H1 (cell line): ENCODE data around the gene ADAMTS9. TPM values are rescaled to one million over a fixed set of nuclear protein-coding genes. Genes with fewer than 3 reads are reported as not detected.

Experiments
- CTCF ChIA-PET: fragments of 300-600 bp; sonication (Branson Sonifier 250); formaldehyde crosslinking; loops from one replicate; lab custom pipeline; 2021; ENCODE audit not compliant: partially characterized antibody; lab: Charles Lee
- POLR2A ChIA-PET: fragments of 300-600 bp; sonication (Branson Sonifier 250); formaldehyde crosslinking; loops from one replicate; lab custom pipeline; 2021; ENCODE audit warnings: inconsistent platforms; ENCODE audit not compliant: partially characterized antibody; lab: Charles Lee
- DNase-seq, 2 experiments: peaks; one replicate each; pipeline versions ENCODE4 v3.0.0 to v3.0.0-alpha.2; 2010 to 2022; ENCODE audit warnings: low spot score in 2 of 2, low read depth in 1 of 2, mixed read lengths in 1 of 2
- FAIRE-seq: peaks from 2 replicates; lab custom pipeline; 2011; peaks lifted over from hg19 to GRCh38; lab: Jason Lieb, UNC
- H2AFZ ChIP-seq: 2 replicates; pipeline ENCODE4 v1.8.1; 2012; ENCODE audit warnings: low read length, inconsistent platforms
- H2AK5ac ChIP-seq: 2 replicates; pipeline ENCODE4 v1.6.1; 2013; ENCODE audit warnings: low read depth, low read length
- H2BK120ac ChIP-seq: replicated peaks from 2 replicates; pipeline ENCODE3; 2013; ENCODE audit warnings: low read depth, low read length, inconsistent platforms
- H2BK12ac ChIP-seq: 2 replicates; pipeline ENCODE4 v1.6.1; 2013; ENCODE audit warnings: low read depth, low read length
- H2BK15ac ChIP-seq: 2 replicates; pipeline ENCODE4 v1.6.1; 2013; ENCODE audit warnings: low read length
- H2BK20ac ChIP-seq: 2 replicates; pipeline ENCODE4 v1.6.1; 2013; ENCODE audit warnings: low read length
- H2BK5ac ChIP-seq: 2 replicates; pipeline ENCODE4 v1.6.1; 2013; ENCODE audit warnings: low read depth, low read length
- H3K14ac ChIP-seq: 2 replicates; pipeline ENCODE4 v1.6.1; 2013; ENCODE audit warnings: inconsistent platforms; ENCODE audit not compliant: insufficient read length
- H3K18ac ChIP-seq: 2 replicates; pipeline ENCODE4 v1.6.1; 2013; ENCODE audit warnings: low read length; ENCODE audit errors: extremely low read depth
- H3K23ac ChIP-seq: 2 replicates; pipeline ENCODE4 v1.6.1; 2013; ENCODE audit warnings: inconsistent platforms; ENCODE audit not compliant: insufficient read length
- H3K23me2 ChIP-seq: 2 replicates; pipeline ENCODE4 v1.6.1; 2013; ENCODE audit warnings: low read depth, low read length
- H3K27ac ChIP-seq: 2 replicates; pipeline ENCODE4 v1.6.1; 2011; ENCODE audit warnings: low read depth, low read length, inconsistent platforms
- H3K27me3 ChIP-seq, 4 experiments: replicated peaks in 1 of 4; 1 replicate in 1 of 4; 2 replicates in 3 of 4; pipeline versions ENCODE4 v1.6.1 to v1.8.1; 2011 to 2013; ENCODE audit warnings: low read length in 3 of 4, mild to moderate bottlenecking in 3 of 4, inconsistent platforms in 2 of 4, mixed read lengths in 2 of 4, moderate library complexity in 1 of 4; ENCODE audit not compliant: control insufficient read depth in 3 of 4, insufficient read depth in 3 of 4; ENCODE audit errors: extremely low read depth in 1 of 4
- H3K36me3 ChIP-seq, 4 experiments: 2 replicates each; pipeline versions ENCODE4 v1.6.1 to v1.8.1; 2011 to 2013; ENCODE audit warnings: mild to moderate bottlenecking in 4 of 4, low read length in 3 of 4, moderate library complexity in 2 of 4, control low read depth in 1 of 4, inconsistent platforms in 1 of 4; ENCODE audit not compliant: insufficient read depth in 4 of 4, control insufficient read depth in 2 of 4
- H3K4ac ChIP-seq: replicated peaks from 2 replicates; pipeline ENCODE3; 2013; ENCODE audit warnings: low read length, low read depth, mixed read lengths, inconsistent platforms; ENCODE audit not compliant: insufficient read length
- H3K4me1 ChIP-seq, 4 experiments: replicated peaks in 1 of 4; 1 replicate in 1 of 4; 2 replicates in 3 of 4; pipeline versions ENCODE4 v1.6.1 to v1.8.1; 2011 to 2013; ENCODE audit warnings: low read length in 3 of 4, inconsistent platforms in 2 of 4, mixed read lengths in 1 of 4; ENCODE audit not compliant: insufficient read depth in 4 of 4, control insufficient read depth in 3 of 4
- H3K4me2 ChIP-seq, 2 experiments: 2 replicates each; pipeline versions ENCODE4 v1.6.1 to v1.8.1; 2011 to 2013; ENCODE audit warnings: low read depth in 2 of 2, low read length in 2 of 2, control low read depth in 1 of 2, inconsistent platforms in 1 of 2, mild to moderate bottlenecking in 1 of 2; ENCODE audit not compliant: insufficient read depth in 1 of 2
- H3K4me3 ChIP-seq, 4 experiments: fragments of 200-600, 300-600 bp in 1 of 4; sonication (generic), shearing (Covaris generic), sonication (Bioruptor Twin) in 1 of 4; 2 replicates each; pipeline versions ENCODE4 v1.5.1 to v1.8.1; 2011 to 2016; ENCODE audit warnings: low read length in 4 of 4, low read depth in 3 of 4, control low read depth in 2 of 4, inconsistent platforms in 2 of 4, mild to moderate bottlenecking in 2 of 4, mixed read lengths in 1 of 4, moderate library complexity in 1 of 4; ENCODE audit not compliant: insufficient read depth in 2 of 4; ENCODE audit errors: extremely low read depth in 1 of 4
- H3K56ac ChIP-seq: replicated peaks from 2 replicates; pipeline ENCODE3; 2013; ENCODE audit warnings: low read depth, mild to moderate bottlenecking, mixed read lengths, low read length, inconsistent platforms; ENCODE audit not compliant: insufficient read length
- H3K79me1 ChIP-seq: 2 replicates; pipeline ENCODE4 v1.6.1; 2013; ENCODE audit warnings: low read depth, low read length, control low read depth
- H3K79me2 ChIP-seq, 2 experiments: 2 replicates each; pipeline versions ENCODE4 v1.6.1 to v1.8.1; 2012 to 2013; ENCODE audit warnings: low read length in 2 of 2, mild to moderate bottlenecking in 2 of 2, inconsistent platforms in 1 of 2; ENCODE audit not compliant: insufficient read depth in 2 of 2, control insufficient read depth in 1 of 2
- H3K9ac ChIP-seq, 4 experiments: replicated peaks in 1 of 4; 1 replicate in 1 of 4; 2 replicates in 3 of 4; pipeline versions ENCODE4 v1.6.1 to v1.8.1; 2011 to 2013; ENCODE audit warnings: low read depth in 3 of 4, low read length in 3 of 4, control low read depth in 2 of 4, mild to moderate bottlenecking in 2 of 4, moderate library complexity in 2 of 4, inconsistent platforms in 1 of 4; ENCODE audit errors: extremely low read depth in 1 of 4
- H3K9me3 ChIP-seq, 2 experiments: 2 replicates each; pipeline versions ENCODE4 v1.6.1 to v1.8.1; 2012 to 2013; ENCODE audit warnings: mild to moderate bottlenecking in 2 of 2, moderate library complexity in 2 of 2, control low read depth in 1 of 2, inconsistent platforms in 1 of 2, low read depth in 1 of 2, low read length in 1 of 2, mixed read lengths in 1 of 2; ENCODE audit not compliant: insufficient read depth in 2 of 2
- H4K20me1 ChIP-seq, 2 experiments: replicated peaks in 1 of 2; 2 replicates each; pipeline versions ENCODE3 to v1.8.1; 2011 to 2013; ENCODE audit warnings: inconsistent platforms in 2 of 2, low read length in 2 of 2, mild to moderate bottlenecking in 1 of 2; ENCODE audit not compliant: insufficient read depth in 2 of 2, control insufficient read depth in 1 of 2
- H4K5ac ChIP-seq: 2 replicates; pipeline ENCODE4 v1.6.1; 2013; ENCODE audit warnings: low read length, low read depth, mixed read lengths, inconsistent platforms; ENCODE audit not compliant: insufficient read length
- H4K8ac ChIP-seq: 2 replicates; pipeline ENCODE4 v1.8.0; 2013; ENCODE audit warnings: mild to moderate bottlenecking, moderate library complexity, low read length, inconsistent platforms; ENCODE audit not compliant: insufficient read depth; ENCODE audit errors: extremely low read depth
- H4K91ac ChIP-seq: replicated peaks from 2 replicates; pipeline ENCODE3; 2013; ENCODE audit warnings: low read length, mixed read lengths, inconsistent platforms; ENCODE audit not compliant: insufficient read length
- CEBPB ChIP-seq: IDR thresholded peaks from 2 replicates; pipeline ENCODE4 v1.6.1; 2012; ENCODE audit warnings: low read depth, low read length
- EGR1 ChIP-seq: IDR thresholded peaks from 2 replicates; pipeline ENCODE4 v1.6.1; 2011; ENCODE audit warnings: low read depth, low read length, borderline replicate concordance
- EP300 ChIP-seq, 2 experiments: IDR thresholded peaks; 1 replicate in 1 of 2; 2 replicates in 1 of 2; pipeline ENCODE4 v1.6.1; 2011 to 2012; ENCODE audit warnings: low read depth in 2 of 2, low read length in 2 of 2, mild to moderate bottlenecking in 2 of 2, borderline replicate concordance in 1 of 2, inconsistent platforms in 1 of 2, moderate library complexity in 1 of 2
- FOSL1 ChIP-seq: IDR thresholded peaks from 2 replicates; pipeline ENCODE4 v1.6.1; 2011; ENCODE audit warnings: mild to moderate bottlenecking, low read depth, low read length, moderate library complexity; ENCODE audit not compliant: insufficient read depth
- KDM4A ChIP-seq: IDR thresholded peaks from one replicate; pipeline ENCODE4 v1.7.1; 2012; ENCODE audit warnings: low read depth, mild to moderate bottlenecking, moderate library complexity, low read length, inconsistent platforms; ENCODE audit not compliant: severe bottlenecking
- MAX ChIP-seq: IDR thresholded peaks from 2 replicates; pipeline ENCODE4 v1.6.1; 2012; ENCODE audit warnings: inconsistent platforms
- SP1 ChIP-seq: IDR thresholded peaks from 2 replicates; pipeline ENCODE4 v1.6.1; 2011; ENCODE audit warnings: low read depth, low read length
- YY1 ChIP-seq: IDR thresholded peaks from 2 replicates; pipeline ENCODE4 v1.6.1; 2011; ENCODE audit warnings: low read depth, mild to moderate bottlenecking, low read length
- WGBS, 2 experiments: shearing (Covaris generic) in 1 of 2; methylation state at CpG; one replicate each; pipeline versions ENCODE4 v1.1.6 to v1.1.7; 2013 to 2015; ENCODE audit warnings: low lambda C conversion rate in 2 of 2, mixed read lengths in 2 of 2, inconsistent platforms in 1 of 2, low coverage in 1 of 2, missing lambda C conversion rate in 1 of 2; ENCODE audit not compliant: insufficient replicate concordance in 2 of 2, insufficient coverage in 1 of 2, insufficient read length in 1 of 2; ENCODE audit errors: extremely low coverage in 1 of 2, missing lambda C conversion rate in 1 of 2; 5-methylcytosine and 5-hydroxymethylcytosine counted together
- polyA plus RNA-seq, 7 experiments: library from polyadenylated mRNA; depleted of rRNA in 3 of 7; stranded (reverse) in 5 of 7; unstranded in 2 of 7; fragments of >200 nt in 5 of 7; fragments of 200-250 nt in 2 of 7; gene quantifications; 1 replicate in 5 of 7; 2 replicates in 1 of 7; 4 replicates in 1 of 7; pipeline versions ENCODE4 v1.2.1 to v1.2.3, GENCODE V29; 2011 to 2013; ENCODE audit warnings: missing spikeins in 2 of 7, mixed read lengths in 2 of 7
- total RNA-seq: library from RNA; stranded (reverse); fragmentation: NEBNext Ultra II Directional; extraction: Animal tissue kit (Norgen Biotek cat#: 25700); gene quantifications from 2 replicates; pipeline ENCODE4 v1.2.1, GENCODE V29; 2021

Gene ADAMTS9
- total and polyA plus RNA-seq, 2 of the 8 experiments (the other 6 are each of a cell fraction or from before 2014, with no cell fraction given): 0.20 to 0.41 TPM

GRCh38 chr3:64536166-64536565, 151.6 kb downstream of the ADAMTS9 start:
- Histone ChIP-seq H2BK5ac (no peak overlapping the region), H3K36me3 (no peaks in the 10 kb centered on the region), H2BK20ac (no peak overlapping the region), H4K20me1 (no peaks in the 10 kb centered on the region), H3K18ac (no peak overlapping the region), H3K4me2 (no peak overlapping the region), H2AFZ (no peak overlapping the region), H3K27me3 (peaks cover 9 to 23% (median 21%) of the 10 kb centered on the region in 4 experiments), H2BK12ac (no peak overlapping the region), H4K5ac (no peak overlapping the region), H3K56ac (no peak overlapping the region), H2BK120ac (no peak overlapping the region), H4K91ac (no peak overlapping the region), H3K14ac (no peak overlapping the region), H2BK15ac (peak overlapping the region; percentile 48; the same call in 1 of the 2 replicates), H3K23ac (no peak overlapping the region), H3K79me2 (no peaks in the 10 kb centered on the region), H3K27ac (no peak overlapping the region), H3K23me2 (0 out of 2 replicates have a peak, but pooled peaks cover 1% of the 10 kb centered on the region), H4K8ac (no peak overlapping the region), H3K9me3 (no peaks in the 10 kb centered on the region), H3K4ac (no peak overlapping the region), H3K4me3 (no peak overlapping the region), H3K79me1 (no peaks in the 10 kb centered on the region), H2AK5ac (no peak overlapping the region), H3K9ac (no peak overlapping the region), H3K4me1 (no peaks in the 10 kb centered on the region)
- FAIRE-seq (no peak), DNase-seq (no peak)
- ChIA-PET CTCF (interaction anchor here (0.9 to 1.2 kb wide), 2 partner anchors 75 to 798 kb away, joined by 4 read pairs; no protein-coding TSS in a partner anchor), POLR2A (no interaction called here)
- no peak for TF ChIP-seq YY1
- no peak for TF ChIP-seq KDM4A
- TF ChIP-seq MAX: no peak
- no peak for TF ChIP-seq EP300 (IDR thresholded peaks at IDR 0.05; ENCODE audit: borderline replicate concordance in 1 of 2, low read depth in 2 of 2, low read length in 2 of 2)
- no peak for TF ChIP-seq CEBPB
- no peak for TF ChIP-seq EGR1
- TF ChIP-seq FOSL1: no peak
- no peak for TF ChIP-seq SP1
- WGBS, 2 experiments: 95% methylated on average over 2 of the region's 2 CpGs; no CpG with 5 or more reads in 1 of the 2 experiments
